Upper lobe of left lung (tissue), 6 donors: ENCODE data around the gene GPD2. TPM values are rescaled to one million over a fixed set of nuclear protein-coding genes. Genes with fewer than 3 reads are reported as not detected.

Source experiments
- ATAC-seq, 2 donors: fragments of 200-7000 bp; cut with Tn5 transposase; one replicate each; pipeline ENCODE4 v1.9.1; 2022; ENCODE audit warnings: mild to moderate bottlenecking in 2 of 2, moderate library complexity in 2 of 2; ENCODE audit not compliant: low FRiP score in 2 of 2
- DNase-seq, 2 donors: peaks; one replicate each; pipeline ENCODE4 v3.0.0-alpha.2; 2019 to 2020
- H3K27ac ChIP-seq, 4 donors: fragments of 200-600 bp; sonication (generic); one replicate each; pipeline ENCODE4 v1.5.1; 2016 to 2019
- H3K27me3 ChIP-seq, 4 donors: fragments of 200-600 bp; sonication (generic); one replicate each; pipeline ENCODE4 v1.5.1; 2017 to 2019
- H3K36me3 ChIP-seq, 4 donors: fragments of 200-600 bp; sonication (generic); one replicate each; pipeline ENCODE4 v1.5.1; 2016 to 2019
- H3K4me1 ChIP-seq, 4 donors: fragments of 200-600 bp; sonication (generic); one replicate each; pipeline ENCODE4 v1.5.1; 2018 to 2019
- H3K4me3 ChIP-seq, 4 donors: fragments of 200-600 bp; sonication (generic); one replicate each; pipeline ENCODE4 v1.5.1; 2017 to 2019; ENCODE audit warnings: mild to moderate bottlenecking in 2 of 4, moderate library complexity in 1 of 4
- H3K9me3 ChIP-seq, 4 donors: fragments of 200-600 bp; sonication (generic); one replicate each; pipeline ENCODE4 v1.5.1; 2018 to 2019
- CTCF ChIP-seq, 6 experiments: fragments of 450-650 bp in 4 of 6; fragments of 200-600 bp in 2 of 6; sonication (generic) in 2 of 6; IDR thresholded peaks; one replicate each; pipeline ENCODE4 v1.5.1; 2016 to 2019; ENCODE audit warnings: antibody characterized with exemption in 6 of 6
- EP300 ChIP-seq, 4 donors: sonication (generic); formaldehyde crosslinking; IDR thresholded peaks; one replicate each; pipeline ENCODE4 v1.5.1; 2017; ENCODE audit warnings: antibody characterized with exemption in 4 of 4, control low read depth in 2 of 4
- POLR2A ChIP-seq, 4 donors: fragments of 450-650 bp; IDR thresholded peaks; one replicate each; pipeline ENCODE4 v1.5.1; 2016 to 2017; ENCODE audit warnings: antibody characterized with exemption in 4 of 4, mild to moderate bottlenecking in 2 of 4
- POLR2AphosphoS5 ChIP-seq, 2 donors: sonication (generic); formaldehyde crosslinking; IDR thresholded peaks; one replicate each; pipeline ENCODE4 v1.5.1; 2017; ENCODE audit warnings: antibody characterized with exemption in 2 of 2
- WGBS, 2 donors: methylation state at CpG; one replicate each; pipeline ENCODE4 v1.1.5; 2017 to 2018; 5-methylcytosine and 5-hydroxymethylcytosine counted together
- total RNA-seq, 6 donors: library from RNA; depleted of rRNA in 4 of 6; stranded (reverse); fragments of >200 nt in 4 of 6; gene quantifications; one replicate each; pipeline versions ENCODE4 v1.1.0 to v1.2.1, GENCODE V29; 2016 to 2021
- donor health status: DM: no; HTN: no; CAD: no; lungs with moderate emphysema.
- donor health status: DM: no; HTN: yes; CAD: no; lungs with severe emphysema.

GPD2 gene
- total RNA-seq, 6 donors from 2014 or later: 37.6 to 142 (median 44.2) TPM

GRCh38 chr2:156455361-156455975, 19.3 kb downstream of the GPD2 start:
- Histone ChIP-seq H3K27ac (no peak overlapping the region), H3K9me3 (no peaks in the 10 kb centered on the region), H3K4me1 (peaks cover 0 to 21% (median 12%) of the 10 kb centered on the region in 4 donors), H3K27me3 (no peaks in the 10 kb centered on the region), H3K4me3 (no peak overlapping the region), H3K36me3 (no peaks in the 10 kb centered on the region)
- ATAC-seq (peak in 1 of 2 donors; percentile 59), DNase-seq (no peak)
- 89 to 93% methylated on average over 2 of the region's 2 CpGs for WGBS, 2 donors
- TF ChIP-seq EP300 (IDR thresholded peaks at IDR 0.05): no peak
- TF ChIP-seq CTCF (IDR thresholded peaks at IDR 0.05): no peak
- TF ChIP-seq POLR2AphosphoS5 (IDR thresholded peaks at IDR 0.05): no peak
- TF ChIP-seq POLR2A (IDR thresholded peaks at IDR 0.05): no peak

GRCh38 chr2:156456616-156457015, 20.4 kb downstream of the GPD2 start:
- H3K4me1 ChIP-seq: peaks cover 0 to 22% (median 13%) of the 10 kb centered on the region in 4 donors
- DNase-seq (no peak), ATAC-seq (no peak)
- no peaks in the 10 kb centered on the region for H3K9me3 ChIP-seq
- no peaks in the 10 kb centered on the region for H3K27me3 ChIP-seq
- no peak for TF ChIP-seq EP300 (IDR thresholded peaks at IDR 0.05)
- no peak for TF ChIP-seq POLR2A (IDR thresholded peaks at IDR 0.05)
- TF ChIP-seq POLR2AphosphoS5 (IDR thresholded peaks at IDR 0.05): no peak
- no peak for TF ChIP-seq CTCF (IDR thresholded peaks at IDR 0.05)
- no peak overlapping the region for H3K4me3 ChIP-seq
- H3K27ac ChIP-seq: no peak overlapping the region
- WGBS, 2 donors: 94 to 98% methylated on average over 3 of the region's 3 CpGs
- no peaks in the 10 kb centered on the region for H3K36me3 ChIP-seq

- no peaks in the 10 kb centered on the region for H3K9me3 ChIP-seq
- no peaks in the 10 kb centered on the region for H3K27me3 ChIP-seq
- H3K27ac ChIP-seq: peak overlapping the region in 2 of 4 donors; percentile 0 to 14
- H3K4me1 ChIP-seq: peaks cover 0 to 22% (median 15%) of the 10 kb centered on the region in 4 donors
- DNase-seq (no peak), ATAC-seq (peak in 1 of 2 donors; percentile 34)
- H3K4me3 ChIP-seq: no peak overlapping the region
- H3K36me3 ChIP-seq: no peaks in the 10 kb centered on the region
- WGBS, 2 donors: 75 to 79% methylated on average over 8 of the region's 8 CpGs
- TF ChIP-seq POLR2A (IDR thresholded peaks at IDR 0.05): no peak
- TF ChIP-seq CTCF (IDR thresholded peaks at IDR 0.05): no peak
- TF ChIP-seq POLR2AphosphoS5 (IDR thresholded peaks at IDR 0.05): no peak
Observed at GRCh38 chr2:156457523-156458517, 21.6 kb downstream of the GPD2 start.

- no peak for ATAC-seq
- Histone ChIP-seq H3K27me3 (no peaks in the 10 kb centered on the region), H3K4me1 (peaks cover 0 to 22% (median 17%) of the 10 kb centered on the region in 4 donors), H3K9me3 (no peaks in the 10 kb centered on the region), H3K36me3 (no peaks in the 10 kb centered on the region), H3K4me3 (no peak overlapping the region), H3K27ac (no peak overlapping the region)
- 65 to 73% methylated on average over 4 of the region's 4 CpGs for WGBS, 2 donors
- TF ChIP-seq EP300 (IDR thresholded peaks at IDR 0.05) (no peak), CTCF (IDR thresholded peaks at IDR 0.05) (no peak), POLR2AphosphoS5 (IDR thresholded peaks at IDR 0.05) (no peak), POLR2A (IDR thresholded peaks at IDR 0.05) (no peak)
- peak in 1 of 2 donors; percentile 32 for DNase-seq
Observed at GRCh38 chr2:156459720-156460119, 23.5 kb downstream of the GPD2 start.
